Astrocyte of the cerebellum (primary cell): ENCODE measurements around the gene ABHD5.
A peak's percentile ranks its signal among the peaks of the same experiment; 100 is the strongest.

Experiments
- DNase-seq: peaks from one replicate; pipeline ENCODE4 v3.0.0-alpha.2; 2011; ENCODE audit warnings: low read depth
- H3K4me3 ChIP-seq: 2 replicates; pipeline ENCODE4 v1.5.1; 2011; ENCODE audit warnings: mild to moderate bottlenecking, low read depth, low read length, moderate library complexity
- in situ Hi-C: cut with HindIII; loops from 2 replicates; pipeline ENCODE4 v1.10.0; 2017; ENCODE audit warnings: low sequenced_read_pairs
- TF ChIP-seq, protein P1 (sequence below): IDR thresholded peaks from 2 replicates; pipeline ENCODE4 v1.5.1; 2012; ENCODE audit warnings: low read length, low read depth, moderate library complexity, mild to moderate bottlenecking; ENCODE audit errors: missing control alignments

ABHD5 gene

DNA sequence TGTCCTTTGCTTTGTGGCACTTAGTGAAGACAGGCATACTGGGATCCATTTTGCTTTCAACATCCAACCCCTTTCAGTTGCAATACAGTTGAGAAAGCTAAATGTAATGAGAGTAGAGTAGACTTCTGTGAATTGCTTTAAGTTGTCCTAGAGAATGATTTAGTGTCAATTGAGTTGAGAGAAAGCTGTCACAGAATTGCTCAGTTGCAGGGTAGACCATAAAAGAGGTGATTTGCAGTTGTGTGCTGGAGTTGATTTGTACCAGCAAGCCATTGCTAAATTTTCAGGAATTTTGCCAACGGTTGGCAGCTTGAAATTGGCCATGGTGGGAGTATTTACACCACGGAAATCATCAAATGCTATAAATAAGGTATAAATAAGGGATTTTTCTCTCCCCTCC is 2.2 kb downstream of the ABHD5 start:
- TF ChIP-seq, protein P1, sequence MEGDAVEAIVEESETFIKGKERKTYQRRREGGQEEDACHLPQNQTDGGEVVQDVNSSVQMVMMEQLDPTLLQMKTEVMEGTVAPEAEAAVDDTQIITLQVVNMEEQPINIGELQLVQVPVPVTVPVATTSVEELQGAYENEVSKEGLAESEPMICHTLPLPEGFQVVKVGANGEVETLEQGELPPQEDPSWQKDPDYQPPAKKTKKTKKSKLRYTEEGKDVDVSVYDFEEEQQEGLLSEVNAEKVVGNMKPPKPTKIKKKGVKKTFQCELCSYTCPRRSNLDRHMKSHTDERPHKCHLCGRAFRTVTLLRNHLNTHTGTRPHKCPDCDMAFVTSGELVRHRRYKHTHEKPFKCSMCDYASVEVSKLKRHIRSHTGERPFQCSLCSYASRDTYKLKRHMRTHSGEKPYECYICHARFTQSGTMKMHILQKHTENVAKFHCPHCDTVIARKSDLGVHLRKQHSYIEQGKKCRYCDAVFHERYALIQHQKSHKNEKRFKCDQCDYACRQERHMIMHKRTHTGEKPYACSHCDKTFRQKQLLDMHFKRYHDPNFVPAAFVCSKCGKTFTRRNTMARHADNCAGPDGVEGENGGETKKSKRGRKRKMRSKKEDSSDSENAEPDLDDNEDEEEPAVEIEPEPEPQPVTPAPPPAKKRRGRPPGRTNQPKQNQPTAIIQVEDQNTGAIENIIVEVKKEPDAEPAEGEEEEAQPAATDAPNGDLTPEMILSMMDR, result no peak
- DNase-seq, result no peak
- H3K4me3 ChIP-seq, result no peak overlapping the region
- in situ Hi-C loops, result no loop called here

DNA sequence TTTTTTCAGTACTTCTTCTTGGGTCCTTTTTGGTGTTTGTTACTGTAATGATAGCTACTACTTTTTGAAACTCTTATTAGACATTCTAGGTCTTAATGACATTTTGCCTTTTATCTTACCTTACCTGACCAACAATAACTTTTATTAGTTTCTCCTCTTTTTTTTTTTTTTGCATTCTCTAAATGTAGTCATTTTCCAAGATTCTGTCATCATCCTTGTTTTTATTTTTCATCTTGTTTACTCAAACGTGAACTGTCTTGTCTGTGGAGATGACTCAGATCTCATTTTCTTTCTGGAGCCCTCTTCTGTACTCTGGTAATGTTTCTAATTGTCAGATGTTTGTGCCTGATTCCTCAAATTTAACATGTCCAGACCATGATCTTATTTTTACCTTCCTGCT is 2.9 kb downstream of the ABHD5 start:
- in situ Hi-C loops, result no loop called here
- no peak overlapping the region for H3K4me3 ChIP-seq
- TF ChIP-seq, protein P1, result no peak
- no peak for DNase-seq

DNA sequence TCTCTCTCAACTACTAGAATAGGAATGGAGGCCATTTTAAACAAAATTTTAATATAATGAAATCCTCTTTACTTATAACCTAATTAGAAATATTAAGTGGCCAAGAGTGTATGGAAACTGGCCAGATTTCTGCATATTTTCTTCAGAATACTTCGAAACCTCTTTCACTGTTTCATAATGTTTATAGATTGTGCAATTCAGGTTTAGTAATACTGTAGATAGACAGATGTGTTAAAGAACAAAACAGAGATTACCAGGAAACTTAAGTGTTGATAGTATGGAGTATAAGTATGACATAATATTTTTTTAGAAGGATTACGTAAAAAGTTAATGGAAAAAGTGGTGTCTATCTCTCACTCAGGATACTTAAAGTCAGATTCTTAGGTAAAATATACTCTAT is 4.7 kb downstream of the ABHD5 start:
- peak; percentile 24 for DNase-seq
- no peak overlapping the region for H3K4me3 ChIP-seq
- in situ Hi-C loops, result no loop called here
- TF ChIP-seq, protein P1, result no peak

DNA sequence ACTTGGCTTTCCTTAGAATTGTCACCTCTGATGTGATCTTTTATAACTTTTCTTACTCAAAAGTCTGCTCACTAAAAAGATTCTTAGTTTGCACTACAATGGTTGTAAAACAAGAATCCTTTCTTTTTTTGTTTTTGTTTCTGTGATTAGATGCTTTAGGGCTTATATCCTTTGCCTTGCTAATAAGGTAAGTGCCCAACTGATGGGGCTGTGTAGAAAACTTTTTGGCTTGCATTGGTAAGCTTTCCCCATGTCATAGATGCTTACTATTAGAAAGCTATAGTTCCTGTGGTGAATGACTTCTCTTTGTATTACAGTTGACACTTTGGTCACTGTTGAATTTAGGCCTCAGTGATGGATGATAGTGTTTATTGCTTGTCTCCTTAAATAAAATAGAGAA is 5.1 kb downstream of the ABHD5 start:
- in situ Hi-C loops, result no loop called here
- DNase-seq, result no peak

DNA sequence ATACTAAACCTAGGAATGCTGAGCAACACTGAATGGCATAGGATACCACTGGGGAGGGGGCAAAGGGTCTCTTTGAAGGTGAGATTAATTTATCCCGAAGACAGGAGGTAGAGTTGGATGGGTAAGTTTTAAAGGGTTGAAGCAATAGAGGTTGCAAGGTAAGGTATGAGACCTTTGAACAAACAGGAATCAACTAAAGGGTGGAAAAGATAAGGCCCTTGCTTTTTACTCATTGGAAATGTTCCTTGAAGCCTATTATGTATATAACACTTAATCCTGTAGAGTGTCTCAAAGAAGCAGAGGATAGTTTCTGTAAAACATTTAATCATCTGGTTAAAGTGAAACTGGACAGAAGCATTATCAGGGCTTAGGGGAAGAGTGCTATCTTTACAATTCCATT is 5.7 kb downstream of the ABHD5 start:
- TF ChIP-seq, protein P1, result no peak
- no peak for DNase-seq
- no peak overlapping the region for H3K4me3 ChIP-seq
- in situ Hi-C loops, result no loop called here

More for the DNA sequence above, 5.1 kb downstream of the ABHD5 start:
- TF ChIP-seq, protein P1, result no peak
- H3K4me3 ChIP-seq, result no peak overlapping the region

DNA sequence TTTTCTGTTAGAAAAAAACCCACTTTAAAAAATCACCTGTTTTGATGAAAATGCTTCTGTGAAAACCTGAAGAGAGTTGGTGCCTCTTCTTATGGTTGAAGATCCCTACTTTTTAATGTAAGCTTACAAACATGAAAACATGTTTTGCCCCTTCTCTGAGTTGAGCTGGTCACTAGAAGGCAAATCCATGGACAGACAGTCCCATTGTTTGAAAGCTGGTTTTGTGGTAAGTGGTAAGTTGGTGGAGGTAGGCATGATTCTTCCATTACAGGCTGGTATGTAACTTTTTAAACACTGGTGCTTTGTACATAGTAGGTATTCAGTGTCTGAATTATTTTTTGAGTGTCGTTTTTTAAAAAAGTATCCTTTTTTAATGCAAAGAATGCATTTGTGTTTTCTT is 6.1 kb downstream of the ABHD5 start:
- no peak for DNase-seq
- in situ Hi-C loops, result no loop called here
- TF ChIP-seq, protein P1, result no peak
- no peak overlapping the region for H3K4me3 ChIP-seq

DNA sequence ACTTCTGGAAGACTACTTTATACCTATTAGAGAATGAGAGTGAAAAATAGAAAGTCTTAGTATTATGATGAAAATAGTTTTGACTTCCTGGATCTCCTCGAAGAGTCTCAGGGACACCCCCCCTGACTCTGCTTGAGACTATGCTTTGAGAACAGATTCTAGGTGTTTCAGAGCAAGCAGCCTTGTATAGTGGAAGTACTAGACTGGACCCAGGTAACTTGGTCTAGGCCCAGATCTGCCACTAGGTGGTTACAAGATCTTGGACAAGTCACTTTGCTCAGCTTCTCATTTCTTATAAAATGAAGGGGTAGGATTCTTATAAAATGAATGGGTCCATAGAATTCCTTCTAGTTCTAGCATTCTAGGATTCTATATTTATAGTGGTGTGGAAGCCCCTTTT is 9.1 kb downstream of the ABHD5 start:
- no peak for DNase-seq
- TF ChIP-seq, protein P1, result peak; percentile 41
- no peak overlapping the region for H3K4me3 ChIP-seq

More for the DNA sequence above, 9.1 kb downstream of the ABHD5 start:
- in situ Hi-C loops, result no loop called here
